ENCODE data around the gene WDR89. TPM values are rescaled to one million over a fixed set of nuclear protein-coding genes. Genes with fewer than 3 reads are reported as not detected.
"Not testable (repeated sequence)": the region's sequence is repeated elsewhere in the genome, so short reads cannot be mapped to it uniquely, and the experiment has no call there.

The WDR89 gene
- total RNA-seq, 2 donors from 2014 or later = 18.1 to 23.5 TPM

GRCh38 chr14:63670692-63671091, 29.0 kb upstream of the WDR89 start:
- no peak overlapping the region for H3K4me3 Mint-ChIP-seq
- H3K27ac Mint-ChIP-seq = no peak overlapping the region
- H3K4me1 Mint-ChIP-seq (ENCODE audit: low read depth) = no peaks in the 10 kb centered on the region
- no peaks in the 10 kb centered on the region for H3K27me3 Mint-ChIP-seq (ENCODE audit: low read depth)
- H3K36me3 Mint-ChIP-seq (ENCODE audit: insufficient read depth in 2 of 2) = no peaks in the 10 kb centered on the region
- DNase-seq (no peak), ATAC-seq (replicated peaks in 1 of 2) (no peak)
- H3K9me3 Mint-ChIP-seq = no peaks in the 10 kb centered on the region

- Mint-ChIP-seq H3K4me1 (ENCODE audit: low read depth) (no peaks in the 10 kb centered on the region), H3K9me3 (no peaks in the 10 kb centered on the region), H3K27me3 (ENCODE audit: low read depth) (no peaks in the 10 kb centered on the region), H3K4me3 (no peak overlapping the region), H3K27ac (no peak overlapping the region), H3K36me3 (ENCODE audit: insufficient read depth in 2 of 2) (no peaks in the 10 kb centered on the region)
- DNase-seq (no peak), ATAC-seq (replicated peaks in 1 of 2) (no peak)
Measured at GRCh38 chr14:63666335-63666734, 24.7 kb upstream of the WDR89 start.

- H3K27ac Mint-ChIP-seq = no peak overlapping the region
- no peaks in the 10 kb centered on the region for H3K9me3 Mint-ChIP-seq
- ATAC-seq (replicated peaks in 1 of 2) (no peak), DNase-seq (no peak)
- H3K4me3 Mint-ChIP-seq = no peak overlapping the region
- no peaks in the 10 kb centered on the region for H3K36me3 Mint-ChIP-seq (ENCODE audit: insufficient read depth in 2 of 2)
- no peaks in the 10 kb centered on the region for H3K27me3 Mint-ChIP-seq (ENCODE audit: low read depth)
- no peaks in the 10 kb centered on the region for H3K4me1 Mint-ChIP-seq (ENCODE audit: low read depth)
Measured at GRCh38 chr14:63663428-63664341, 22.0 kb upstream of the WDR89 start.

GRCh38 chr14:63662776-63663175, 21.1 kb upstream of the WDR89 start:
- Mint-ChIP-seq H3K9me3 (no peaks in the 10 kb centered on the region), H3K4me1 (ENCODE audit: low read depth) (no peaks in the 10 kb centered on the region), H3K36me3 (ENCODE audit: insufficient read depth in 2 of 2) (no peaks in the 10 kb centered on the region), H3K27ac (no peak overlapping the region), H3K4me3 (no peak overlapping the region), H3K27me3 (ENCODE audit: low read depth) (no peaks in the 10 kb centered on the region)
- DNase-seq = no peak
- ATAC-seq (replicated peaks in 1 of 2) = no peak

GRCh38 chr14:63661881-63662280, 20.2 kb upstream of the WDR89 start:
- not testable (repeated sequence) for H3K36me3 Mint-ChIP-seq (ENCODE audit: insufficient read depth in 2 of 2); H3K27ac Mint-ChIP-seq; H3K4me1 Mint-ChIP-seq (ENCODE audit: low read depth); H3K4me3 Mint-ChIP-seq; H3K9me3 Mint-ChIP-seq; DNase-seq; ATAC-seq (replicated peaks in 1 of 2); H3K27me3 Mint-ChIP-seq (ENCODE audit: low read depth)

- DNase-seq = no peak
- ATAC-seq (replicated peaks in 1 of 2) = no peak
Measured at GRCh38 chr14:63659726-63660125, 18.1 kb upstream of the WDR89 start.

GRCh38 chr14:63656194-63656593, 14.5 kb upstream of the WDR89 start:
- no peak overlapping the region for H3K27ac Mint-ChIP-seq
- peaks cover 0 to 1% of the 10 kb centered on the region in 2 donors for H3K36me3 Mint-ChIP-seq (ENCODE audit: insufficient read depth in 2 of 2)
- peaks cover 12% of the 10 kb centered on the region for H3K4me1 Mint-ChIP-seq (ENCODE audit: low read depth)
- ATAC-seq (replicated peaks in 1 of 2) (no peak), DNase-seq (no peak)
- no peaks in the 10 kb centered on the region for H3K9me3 Mint-ChIP-seq
- no peak overlapping the region for H3K4me3 Mint-ChIP-seq
- H3K27me3 Mint-ChIP-seq (ENCODE audit: low read depth) = no peaks in the 10 kb centered on the region

More at GRCh38 chr14:63659726-63660125, 18.1 kb upstream of the WDR89 start:
- Mint-ChIP-seq H3K27me3 (ENCODE audit: low read depth) (no peaks in the 10 kb centered on the region), H3K4me1 (ENCODE audit: low read depth) (no peaks in the 10 kb centered on the region), H3K36me3 (ENCODE audit: insufficient read depth in 2 of 2) (no peaks in the 10 kb centered on the region), H3K27ac (no peak overlapping the region), H3K4me3 (no peak overlapping the region), H3K9me3 (no peaks in the 10 kb centered on the region)

GRCh38 chr14:63654936-63655335, 13.3 kb upstream of the WDR89 start:
- H3K27ac Mint-ChIP-seq = no peak overlapping the region
- H3K27me3 Mint-ChIP-seq (ENCODE audit: low read depth) = no peaks in the 10 kb centered on the region
- no peak for ATAC-seq (replicated peaks in 1 of 2)
- H3K4me1 Mint-ChIP-seq (ENCODE audit: low read depth) = peaks cover 22% of the 10 kb centered on the region
- H3K4me3 Mint-ChIP-seq = no peak overlapping the region
- H3K9me3 Mint-ChIP-seq = no peaks in the 10 kb centered on the region
- H3K36me3 Mint-ChIP-seq (ENCODE audit: insufficient read depth in 2 of 2) = peaks cover 0 to 1% of the 10 kb centered on the region in 2 donors
- no peak for DNase-seq

- ATAC-seq (replicated peaks in 1 of 2) (no peak), DNase-seq (no peak)
- Mint-ChIP-seq H3K9me3 (no peaks in the 10 kb centered on the region), H3K4me3 (no peak overlapping the region), H3K4me1 (ENCODE audit: low read depth) (peaks cover 26% of the 10 kb centered on the region), H3K27me3 (ENCODE audit: low read depth) (no peaks in the 10 kb centered on the region), H3K27ac (no peak overlapping the region), H3K36me3 (ENCODE audit: insufficient read depth in 2 of 2) (peaks cover 0 to 1% of the 10 kb centered on the region in 2 donors)
Measured at GRCh38 chr14:63654346-63654745, 12.7 kb upstream of the WDR89 start.

GRCh38 chr14:63652406-63652805, 10.7 kb upstream of the WDR89 start:
- ATAC-seq (replicated peaks in 1 of 2) = peak; percentile 65 to 66
- Mint-ChIP-seq H3K4me3 (peak overlapping the region in 1 of 2 donors; percentile 56), H3K36me3 (ENCODE audit: insufficient read depth in 2 of 2) (peaks cover 0 to 3% of the 10 kb centered on the region in 2 donors), H3K4me1 (ENCODE audit: low read depth) (peaks cover 33% of the 10 kb centered on the region), H3K9me3 (no peaks in the 10 kb centered on the region), H3K27me3 (ENCODE audit: low read depth) (no peaks in the 10 kb centered on the region), H3K27ac (peak overlapping the region; percentile 73)
- peak; percentile 23 to 32 for DNase-seq

GRCh38 chr14:63650256-63650952, 8.7 kb upstream of the WDR89 start:
- H3K9me3 Mint-ChIP-seq = no peaks in the 10 kb centered on the region
- H3K4me1 Mint-ChIP-seq (ENCODE audit: low read depth) = peaks cover 44% of the 10 kb centered on the region
- no peaks in the 10 kb centered on the region for H3K27me3 Mint-ChIP-seq (ENCODE audit: low read depth)
- peak overlapping the region; percentile 67 to 83 for H3K4me3 Mint-ChIP-seq
- DNase-seq = peak; percentile 52 to 63
- peak; percentile 84 to 92 for ATAC-seq (replicated peaks in 1 of 2)
- H3K36me3 Mint-ChIP-seq (ENCODE audit: insufficient read depth in 2 of 2) = peaks cover 0 to 3% of the 10 kb centered on the region in 2 donors
- H3K27ac Mint-ChIP-seq = peak overlapping the region; percentile 99

GRCh38 chr14:63647696-63648410, 6.2 kb upstream of the WDR89 start:
- no peaks in the 10 kb centered on the region for H3K9me3 Mint-ChIP-seq
- ATAC-seq (replicated peaks in 1 of 2) (no peak), DNase-seq (no peak)

GRCh38 chr14:63644741-63645140, 3.1 kb upstream of the WDR89 start:
- H3K27me3 Mint-ChIP-seq (ENCODE audit: low read depth) = no peaks in the 10 kb centered on the region
- H3K4me3 Mint-ChIP-seq = peak overlapping the region in 1 of 2 donors; percentile 27
- DNase-seq = peak in 1 of 2 donors; percentile 17
- H3K9me3 Mint-ChIP-seq = no peaks in the 10 kb centered on the region
- H3K36me3 Mint-ChIP-seq (ENCODE audit: insufficient read depth in 2 of 2) = peaks cover 0 to 2% of the 10 kb centered on the region in 2 donors
- peaks cover 44% of the 10 kb centered on the region for H3K4me1 Mint-ChIP-seq (ENCODE audit: low read depth)
- H3K27ac Mint-ChIP-seq = peak overlapping the region; percentile 41
- no peak for ATAC-seq (replicated peaks in 1 of 2)

More at GRCh38 chr14:63647696-63648410, 6.2 kb upstream of the WDR89 start:
- H3K36me3 Mint-ChIP-seq (ENCODE audit: insufficient read depth in 2 of 2) = peaks cover 0 to 2% of the 10 kb centered on the region in 2 donors
- H3K4me3 Mint-ChIP-seq = no peak overlapping the region
- H3K27me3 Mint-ChIP-seq (ENCODE audit: low read depth) = no peaks in the 10 kb centered on the region
- H3K27ac Mint-ChIP-seq = no peak overlapping the region
- H3K4me1 Mint-ChIP-seq (ENCODE audit: low read depth) = peaks cover 57% of the 10 kb centered on the region
